K562 (cell line): ENCODE data around the gene WDR90. TPM values are rescaled to one million over a fixed set of nuclear protein-coding genes. Genes with fewer than 3 reads are reported as not detected.

Experiments used
- E2F4 ChIP-seq: sonication (generic); formaldehyde crosslinking; IDR thresholded peaks from 2 replicates; pipeline ENCODE4 v1.8.0; 2022; ENCODE audit warnings: mild to moderate bottlenecking, low read depth, missing genetic modification reagents
- ELK3 ChIP-seq: fragments of 450-650 bp; formaldehyde crosslinking; IDR thresholded peaks from 2 replicates; pipeline ENCODE4 v1.4.0; 2020; ENCODE audit warnings: mild to moderate bottlenecking
- ERF ChIP-seq: fragments of 450-650 bp; formaldehyde crosslinking; IDR thresholded peaks from 2 replicates; pipeline ENCODE4 v1.4.0; 2020; ENCODE audit warnings: mild to moderate bottlenecking, mixed read lengths
- HDAC1 ChIP-seq, 2 experiments: fragments of 450-650 bp; IDR thresholded peaks; 2 replicates each; pipeline ENCODE4 v1.6.1; 2016 to 2017; ENCODE audit warnings: inconsistent platforms in 1 of 2, mild to moderate bottlenecking in 1 of 2, moderate library complexity in 1 of 2
- MNT ChIP-seq, 2 experiments: fragments of 450-650 bp; conservative IDR thresholded peaks; 2 replicates each; pipeline ENCODE4 v1.6.1; 2017; ENCODE audit warnings: mild to moderate bottlenecking in 2 of 2, moderate library complexity in 2 of 2
- NRF1 ChIP-seq, 2 experiments: fragments of 450-650 bp; IDR thresholded peaks in 1 of 2; conservative IDR thresholded peaks in 1 of 2; 2 replicates each; pipeline ENCODE4 v1.6.1; 2014; ENCODE audit warnings: mild to moderate bottlenecking in 2 of 2
- POLR2G ChIP-seq: fragments of 200-400 bp; formaldehyde crosslinking; IDR thresholded peaks from 2 replicates; pipeline ENCODE4 v1.6.1; 2017; ENCODE audit warnings: low read depth, mild to moderate bottlenecking, antibody characterized with exemption, low read length, moderate library complexity
- SIX5 ChIP-seq, 2 experiments: IDR thresholded peaks; 2 replicates each; pipeline ENCODE4 v1.6.1; 2011; ENCODE audit warnings: low read length in 2 of 2, borderline replicate concordance in 1 of 2, low read depth in 1 of 2, mild to moderate bottlenecking in 1 of 2, moderate library complexity in 1 of 2; ENCODE audit not compliant: insufficient read depth in 1 of 2
- TEAD1 ChIP-seq, 2 experiments: fragments of 450-650 bp in 1 of 2; sonication (generic) in 1 of 2; formaldehyde crosslinking; IDR thresholded peaks; 2 replicates each; pipeline versions ENCODE4 v1.4.0 to v1.8.0; 2020 to 2022; ENCODE audit warnings: mild to moderate bottlenecking in 2 of 2, missing genetic modification reagents in 1 of 2
- THAP7 ChIP-seq: fragments of 250-450 bp; sonication (Bioruptor Pico); IDR thresholded peaks from 2 replicates; pipeline ENCODE4 v1.5.0; 2021
- ZFP36 ChIP-seq: fragments of 150-350 bp; IDR thresholded peaks from 2 replicates; pipeline ENCODE4 v1.6.1; 2018; ENCODE audit warnings: low read length, low read depth; ENCODE audit not compliant: partially characterized antibody
- ZNF280B ChIP-seq: fragments of 250-450 bp; sonication (Bioruptor Pico); IDR thresholded peaks from 2 replicates; pipeline ENCODE4 v1.5.1; 2021; ENCODE audit warnings: mild to moderate bottlenecking
- polyA plus RNA-seq, 8 experiments: library from polyadenylated mRNA; depleted of rRNA in 4 of 8; stranded (reverse) in 5 of 8; unstranded in 3 of 8; fragments of >200 nt; fragmentation: Nextera tagmentation in 2 of 8; fragmentation: Illumina TruSeq in 1 of 8; extraction: Ambion mirVana in 2 of 8; extraction: Trizol in 1 of 8; gene quantifications; 2 replicates each; pipeline versions ENCODE4 v1.2.1 to v1.2.3, GENCODE V29; 2011 to 2014; ENCODE audit warnings: inconsistent platforms in 1 of 8, missing spikeins in 1 of 8
- total RNA-seq, 7 experiments: library from RNA; depleted of rRNA in 6 of 7; stranded (reverse); fragments of >200 nt in 6 of 7; fragmentation: Illumina TruSeq in 2 of 7; extraction: Trizol in 2 of 7; gene quantifications; 2 replicates each; pipeline versions ENCODE4 v1.2.1 to v1.2.3, GENCODE V29; 2011 to 2021; ENCODE audit warnings: low replicate concordance in 1 of 7
- TF ChIP-seq, protein P1 (sequence below): sonication (generic); formaldehyde crosslinking; IDR thresholded peaks from 2 replicates; pipeline ENCODE4 v1.9.0; 2022; ENCODE audit warnings: mild to moderate bottlenecking, missing genetic modification reagents
- TF ChIP-seq, protein P2 (sequence below): fragments of 150-350 bp; conservative IDR thresholded peaks from 2 replicates; pipeline ENCODE4 v1.6.1; 2014; ENCODE audit warnings: low read length

The WDR90 gene
- total and polyA plus RNA-seq, 9 of the 15 experiments (the other 6 are each of a cell fraction or from before 2014, with no cell fraction given), result 0.44 to 12.6 (median 3.3) TPM

GRCh38 chr16:637081-638018 is 11.8 kb upstream of the WDR90 start (continued):
- no peak for TF ChIP-seq ZNF280B
- TF ChIP-seq, protein P1, sequence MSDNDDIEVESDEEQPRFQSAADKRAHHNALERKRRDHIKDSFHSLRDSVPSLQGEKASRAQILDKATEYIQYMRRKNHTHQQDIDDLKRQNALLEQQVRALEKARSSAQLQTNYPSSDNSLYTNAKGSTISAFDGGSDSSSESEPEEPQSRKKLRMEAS, result peak; percentile 66
- peak in 1 of 2 experiments; percentile 28; a peak in 1 of 4 replicates for TF ChIP-seq MNT (conservative IDR thresholded peaks at IDR 0.05)
- no peak for TF ChIP-seq ZFP36
- TF ChIP-seq POLR2G, result 0 out of 2 replicates have a peak, but pooled peaks have one; percentile 35
- TF ChIP-seq TEAD1 (CRISPR knock-in tag; IDR thresholded peaks at IDR 0.05), result 0 out of 4 replicates have a peak, but pooled peaks of 1 of the 2 experiments have one; percentile 29
- TF ChIP-seq ERF, result no peak
- 0 out of 4 replicates have a peak, but pooled peaks of 1 of the 2 experiments have one; percentile 24 for TF ChIP-seq HDAC1 (IDR thresholded peaks at IDR 0.05)
- TF ChIP-seq ELK3 (CRISPR knock-in tag), result no peak
- TF ChIP-seq THAP7 (CRISPR knock-in tag), result no peak
- TF ChIP-seq, protein P2, sequence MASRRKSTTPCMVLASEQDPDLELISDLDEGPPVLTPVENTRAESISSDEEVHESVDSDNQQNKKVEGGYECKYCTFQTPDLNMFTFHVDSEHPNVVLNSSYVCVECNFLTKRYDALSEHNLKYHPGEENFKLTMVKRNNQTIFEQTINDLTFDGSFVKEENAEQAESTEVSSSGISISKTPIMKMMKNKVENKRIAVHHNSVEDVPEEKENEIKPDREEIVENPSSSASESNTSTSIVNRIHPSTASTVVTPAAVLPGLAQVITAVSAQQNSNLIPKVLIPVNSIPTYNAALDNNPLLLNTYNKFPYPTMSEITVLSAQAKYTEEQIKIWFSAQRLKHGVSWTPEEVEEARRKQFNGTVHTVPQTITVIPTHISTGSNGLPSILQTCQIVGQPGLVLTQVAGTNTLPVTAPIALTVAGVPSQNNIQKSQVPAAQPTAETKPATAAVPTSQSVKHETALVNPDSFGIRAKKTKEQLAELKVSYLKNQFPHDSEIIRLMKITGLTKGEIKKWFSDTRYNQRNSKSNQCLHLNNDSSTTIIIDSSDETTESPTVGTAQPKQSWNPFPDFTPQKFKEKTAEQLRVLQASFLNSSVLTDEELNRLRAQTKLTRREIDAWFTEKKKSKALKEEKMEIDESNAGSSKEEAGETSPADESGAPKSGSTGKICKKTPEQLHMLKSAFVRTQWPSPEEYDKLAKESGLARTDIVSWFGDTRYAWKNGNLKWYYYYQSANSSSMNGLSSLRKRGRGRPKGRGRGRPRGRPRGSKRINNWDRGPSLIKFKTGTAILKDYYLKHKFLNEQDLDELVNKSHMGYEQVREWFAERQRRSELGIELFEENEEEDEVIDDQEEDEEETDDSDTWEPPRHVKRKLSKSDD, result no peak
- no peak for TF ChIP-seq SIX5 (IDR thresholded peaks at IDR 0.05; ENCODE audit: borderline replicate concordance in 1 of 2, insufficient read depth in 1 of 2, low read depth in 1 of 2, low read length in 2 of 2)
- no peak for TF ChIP-seq E2F4 (CRISPR knock-in tag)
- TF ChIP-seq NRF1 (conservative IDR thresholded peaks at IDR 0.05 in 1 of 2, IDR thresholded peaks at IDR 0.05 in 1 of 2), result peak; percentile 63 to 66
